Endothelial cell of umbilical vein (primary cell): ENCODE measurements around the gene C4orf50. TPM values are rescaled to one million over a fixed set of nuclear protein-coding genes. Genes with fewer than 3 reads are reported as not detected.

ENCODE experiments used
- BruUV-seq: library from RNA; stranded (reverse); fragments of 400-500 nt; replicated peaks from 2 replicates; lab custom pipeline; 2021; lab: Mats Ljungman, UMichigan
- CTCF ChIA-PET: fragments of 300-600, 350-600 bp; sonication (Branson Sonifier 250); formaldehyde crosslinking; loops from one replicate; lab custom pipeline; 2021; ENCODE audit warnings: antibody characterized with exemption, inconsistent platforms; lab: Charles Lee
- POLR2A ChIA-PET: fragments of 300-600, 350-600 bp; sonication (Branson Sonifier 250); formaldehyde crosslinking; loops from one replicate; lab custom pipeline; 2021; ENCODE audit warnings: antibody characterized with exemption, inconsistent platforms; lab: Charles Lee
- DNase-seq: peaks from one replicate; pipeline ENCODE4 v3.0.0-alpha.2; 2011; ENCODE audit warnings: low read depth, low spot score
- FAIRE-seq: peaks from 2 replicates; lab custom pipeline; 2011; peaks lifted over from hg19 to GRCh38; lab: Jason Lieb, UNC
- H2AFZ ChIP-seq: 2 replicates; pipeline ENCODE4 v1.6.0; 2012; ENCODE audit warnings: low read depth, low read length, control low read depth, inconsistent platforms
- H3K27ac ChIP-seq: 2 replicates; pipeline ENCODE4 v1.5.1; 2011; ENCODE audit warnings: low read depth, mild to moderate bottlenecking, control low read depth, low read length, moderate library complexity; ENCODE audit not compliant: insufficient read depth
- H3K27me3 ChIP-seq, 2 experiments: 2 replicates each; pipeline versions ENCODE4 v1.6.0 to v1.6.1; 2011; ENCODE audit warnings: low read length in 2 of 2, mixed read lengths in 1 of 2; ENCODE audit not compliant: control insufficient read depth in 2 of 2, insufficient read depth in 2 of 2
- H3K36me3 ChIP-seq, 2 experiments: 2 replicates in 1 of 2; 3 replicates in 1 of 2; pipeline ENCODE4 v1.5.1; 2011; ENCODE audit warnings: low read length in 2 of 2, mild to moderate bottlenecking in 1 of 2, moderate library complexity in 1 of 2; ENCODE audit not compliant: control insufficient read depth in 2 of 2, insufficient read depth in 2 of 2; ENCODE audit errors: extremely low read depth in 1 of 2
- H3K4me1 ChIP-seq: 3 replicates; pipeline ENCODE4 v1.5.1; 2011; ENCODE audit warnings: mild to moderate bottlenecking, low read length; ENCODE audit not compliant: control insufficient read depth, insufficient read depth; ENCODE audit errors: extremely low read depth
- H3K4me2 ChIP-seq: 2 replicates; pipeline ENCODE4 v1.6.1; 2011; ENCODE audit warnings: low read length, control low read depth, mixed read lengths; ENCODE audit not compliant: insufficient read depth
- H3K4me3 ChIP-seq, 3 experiments: fragments of 200-600 bp in 1 of 3; sonication (generic), shearing (Covaris generic) in 1 of 3; replicated peaks in 1 of 3; 2 replicates each; pipeline ENCODE4 v1.5.1; 2011 to 2016; ENCODE audit warnings: control low read depth in 3 of 3, low read length in 3 of 3, mild to moderate bottlenecking in 2 of 3, inconsistent platforms in 1 of 3, low read depth in 1 of 3, moderate library complexity in 1 of 3; ENCODE audit not compliant: insufficient read depth in 1 of 3
- H3K79me2 ChIP-seq: 2 replicates; pipeline ENCODE4 v1.6.0; 2012; ENCODE audit warnings: low read length, inconsistent platforms; ENCODE audit not compliant: control insufficient read depth, insufficient read depth
- H3K9ac ChIP-seq: replicated peaks from 2 replicates; pipeline ENCODE3; 2011; ENCODE audit warnings: low read length, control low read depth; ENCODE audit not compliant: insufficient read depth; ENCODE audit errors: extremely low read depth
- H3K9me1 ChIP-seq: replicated peaks from 3 replicates; pipeline ENCODE4 v1.6.0; 2011; ENCODE audit warnings: mild to moderate bottlenecking, low read length; ENCODE audit not compliant: control insufficient read depth, insufficient read depth; ENCODE audit errors: extremely low read depth
- H3K9me3 ChIP-seq: replicated peaks from 2 replicates; pipeline ENCODE4 v1.5.1; 2012; ENCODE audit warnings: low read length, inconsistent platforms; ENCODE audit not compliant: control insufficient read depth, insufficient read depth
- H4K20me1 ChIP-seq: replicated peaks from 2 replicates; pipeline ENCODE3; 2011; ENCODE audit warnings: mild to moderate bottlenecking, low read length; ENCODE audit not compliant: control insufficient read depth, insufficient read depth; ENCODE audit errors: extremely low read depth
- EZH2 ChIP-seq: IDR thresholded peaks from 2 replicates; pipeline ENCODE4 v1.6.1; 2012; ENCODE audit warnings: borderline replicate concordance, low read depth, mild to moderate bottlenecking, moderate library complexity, low read length, inconsistent platforms; ENCODE audit not compliant: severe bottlenecking
- FOS ChIP-seq: IDR thresholded peaks from 2 replicates; pipeline ENCODE4 v1.6.1; 2011; ENCODE audit warnings: mild to moderate bottlenecking, low read length, moderate library complexity, borderline replicate concordance; ENCODE audit not compliant: insufficient read depth
- GATA2 ChIP-seq: IDR thresholded peaks from 2 replicates; pipeline ENCODE4 v1.7.0; 2011; ENCODE audit warnings: low read depth, mild to moderate bottlenecking, moderate library complexity, mixed read lengths, low read length; ENCODE audit not compliant: insufficient read length, insufficient read depth
- JUN ChIP-seq: IDR thresholded peaks from 2 replicates; pipeline ENCODE4 v1.6.1; 2011; ENCODE audit warnings: borderline replicate concordance, low read depth; ENCODE audit not compliant: insufficient read length, insufficient read depth
- MYC ChIP-seq: IDR thresholded peaks from one replicate; pipeline ENCODE4 v1.6.1; 2011; ENCODE audit warnings: mild to moderate bottlenecking, low read depth, low read length
- POLR2A ChIP-seq: IDR thresholded peaks from 2 replicates; pipeline ENCODE4 v1.6.1; 2012; ENCODE audit warnings: low read depth, mild to moderate bottlenecking, control low read depth, low read length
- POLR2AphosphoS5 ChIP-seq: IDR thresholded peaks from 2 replicates; pipeline ENCODE4 v1.6.1; 2012; ENCODE audit warnings: low read depth, mild to moderate bottlenecking, control low read depth, low read length, moderate library complexity; ENCODE audit not compliant: insufficient read depth
- dilution Hi-C: fragments of 300-500 bp; cut with MboI; formaldehyde crosslinking; loops from one replicate; pipeline ENCODE4 v1.15.0; 2019; ENCODE audit warnings: low sequenced_read_pairs; ENCODE audit not compliant: extremely low pct_ligation_motif_present
- intact Hi-C: fragments of 100-400 bp; cut with micrococcal nuclease; formaldehyde crosslinking; loops from one replicate; pipeline ENCODE4 v1.10.0; 2022
- polyA plus RNA-seq, 4 experiments: library from polyadenylated mRNA; depleted of rRNA in 3 of 4; stranded (reverse) in 3 of 4; unstranded in 1 of 4; fragments of >200 nt; gene quantifications; 2 replicates each; pipeline versions ENCODE4 v1.2.1 to v1.2.3, GENCODE V29; 2011 to 2012; ENCODE audit warnings: missing spikeins in 1 of 4
- total RNA-seq: library from RNA; stranded (reverse); gene quantifications from 2 replicates; pipeline ENCODE4 v1.2.3, GENCODE V29; 2021
- TF ChIP-seq, protein P1 (sequence below), 2 donors: IDR thresholded peaks; 1 replicate in 1 of 2; 2 replicates in 1 of 2; pipeline ENCODE4 v1.5.1; 2011; ENCODE audit warnings: low read length in 2 of 2, mild to moderate bottlenecking in 2 of 2, moderate library complexity in 2 of 2, control low read depth in 1 of 2, inconsistent platforms in 1 of 2, low read depth in 1 of 2; ENCODE audit not compliant: insufficient read depth in 1 of 2; ENCODE audit errors: extremely low read depth in 1 of 2
- TF ChIP-seq, protein P2 (sequence below): IDR thresholded peaks from 2 replicates; pipeline ENCODE4 v1.6.1; 2011; ENCODE audit not compliant: insufficient read depth, insufficient read length

C4orf50 gene
- total and polyA plus RNA-seq, 2 donors (not counting 3 experiments of a cell fraction or from before 2014, with no cell fraction given) = not detected

GRCh38 chr4:5957076-5957475 is 61.2 kb downstream of the C4orf50 start:
- TF ChIP-seq GATA2 = no peak
- TF ChIP-seq, protein P1, sequence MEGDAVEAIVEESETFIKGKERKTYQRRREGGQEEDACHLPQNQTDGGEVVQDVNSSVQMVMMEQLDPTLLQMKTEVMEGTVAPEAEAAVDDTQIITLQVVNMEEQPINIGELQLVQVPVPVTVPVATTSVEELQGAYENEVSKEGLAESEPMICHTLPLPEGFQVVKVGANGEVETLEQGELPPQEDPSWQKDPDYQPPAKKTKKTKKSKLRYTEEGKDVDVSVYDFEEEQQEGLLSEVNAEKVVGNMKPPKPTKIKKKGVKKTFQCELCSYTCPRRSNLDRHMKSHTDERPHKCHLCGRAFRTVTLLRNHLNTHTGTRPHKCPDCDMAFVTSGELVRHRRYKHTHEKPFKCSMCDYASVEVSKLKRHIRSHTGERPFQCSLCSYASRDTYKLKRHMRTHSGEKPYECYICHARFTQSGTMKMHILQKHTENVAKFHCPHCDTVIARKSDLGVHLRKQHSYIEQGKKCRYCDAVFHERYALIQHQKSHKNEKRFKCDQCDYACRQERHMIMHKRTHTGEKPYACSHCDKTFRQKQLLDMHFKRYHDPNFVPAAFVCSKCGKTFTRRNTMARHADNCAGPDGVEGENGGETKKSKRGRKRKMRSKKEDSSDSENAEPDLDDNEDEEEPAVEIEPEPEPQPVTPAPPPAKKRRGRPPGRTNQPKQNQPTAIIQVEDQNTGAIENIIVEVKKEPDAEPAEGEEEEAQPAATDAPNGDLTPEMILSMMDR (IDR thresholded peaks at IDR 0.05; ENCODE audit: extremely low read depth in 1 of 2, insufficient read depth in 1 of 2, low read depth in 1 of 2, low read length in 2 of 2) = no peak
- TF ChIP-seq EZH2 = no peak
- no peak for TF ChIP-seq JUN
- TF ChIP-seq POLR2AphosphoS5 = no peak
- TF ChIP-seq FOS = no peak
- TF ChIP-seq, protein P2, sequence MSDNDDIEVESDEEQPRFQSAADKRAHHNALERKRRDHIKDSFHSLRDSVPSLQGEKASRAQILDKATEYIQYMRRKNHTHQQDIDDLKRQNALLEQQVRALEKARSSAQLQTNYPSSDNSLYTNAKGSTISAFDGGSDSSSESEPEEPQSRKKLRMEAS = no peak
- TF ChIP-seq MYC = no peak
- TF ChIP-seq POLR2A = no peak
- no TSS peak for BruUV-seq
- ChIA-PET CTCF (interaction anchor here (1.2 kb wide), 1 partner anchor 41 kb away, joined by 5 read pairs; no protein-coding TSS in a partner anchor), POLR2A (no interaction called here)
- Histone ChIP-seq H3K36me3 (no peaks in the 10 kb centered on the region), H3K79me2 (no peaks in the 10 kb centered on the region), H2AFZ (no peak overlapping the region), H3K9ac (no peak overlapping the region), H3K9me1 (no peaks in the 10 kb centered on the region), H3K4me3 (no peak overlapping the region), H3K4me1 (peaks cover 6% of the 10 kb centered on the region), H3K4me2 (no peak overlapping the region), H3K27me3 (no peaks in the 10 kb centered on the region), H3K9me3 (no peaks in the 10 kb centered on the region), H3K27ac (no peak overlapping the region), H4K20me1 (no peaks in the 10 kb centered on the region)
- intact Hi-C loops (no loop called here), dilution Hi-C loops (no loop called here)
- FAIRE-seq = no peak
- DNase-seq = no peak
